Stimulated activated CD4-positive, alpha-beta T cell treated with anti-CD3 and anti-CD28 coated beads, Interleukin-15, amount 100 ng/mL, for 1 hour (primary cell): ENCODE measurements around the gene TFF3.
"Not testable (repeated sequence)": the region's sequence is repeated elsewhere in the genome, so short reads cannot be mapped to it uniquely, and the experiment has no call there.

Experiments
- DNase-seq, 2 donors: peaks; one replicate each; pipeline ENCODE4 v3.0.0-alpha.2; 2020; ENCODE audit warnings: low read depth in 1 of 2, low spot score in 1 of 2

TFF3 gene

DNA sequence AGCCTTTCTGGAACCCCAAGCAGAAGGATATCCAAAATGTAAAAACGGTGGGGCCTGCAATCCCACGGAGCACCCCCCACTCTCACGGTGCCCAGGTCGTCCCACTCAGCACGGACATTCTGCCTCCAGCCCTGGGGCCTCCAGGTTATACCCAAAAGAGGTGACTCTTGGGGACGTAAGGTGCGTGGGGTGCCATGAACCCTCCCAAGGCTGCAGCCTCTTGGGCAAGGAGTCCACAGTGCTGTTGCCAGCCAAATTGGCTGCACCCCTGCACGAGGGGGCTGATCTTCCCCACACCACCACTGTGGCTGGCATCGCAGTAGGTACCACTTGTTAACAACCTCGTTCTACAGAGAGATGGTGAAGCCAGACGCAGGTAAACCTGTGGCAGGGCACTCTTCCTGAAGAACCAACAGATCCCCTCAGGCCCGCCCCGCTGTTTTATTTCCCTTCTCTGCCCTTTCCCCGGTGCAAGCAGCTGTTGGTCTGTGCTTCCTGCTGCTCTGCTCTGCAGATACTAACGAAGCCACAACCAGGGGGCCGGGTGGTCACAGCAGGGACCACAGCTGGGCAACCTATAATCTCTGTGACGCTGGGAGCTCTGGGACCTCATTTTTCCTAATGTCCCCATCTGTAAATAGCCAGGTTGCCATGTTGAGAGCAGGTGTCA, 8.7 kb downstream of the TFF3 start:
- no peak for DNase-seq

DNA sequence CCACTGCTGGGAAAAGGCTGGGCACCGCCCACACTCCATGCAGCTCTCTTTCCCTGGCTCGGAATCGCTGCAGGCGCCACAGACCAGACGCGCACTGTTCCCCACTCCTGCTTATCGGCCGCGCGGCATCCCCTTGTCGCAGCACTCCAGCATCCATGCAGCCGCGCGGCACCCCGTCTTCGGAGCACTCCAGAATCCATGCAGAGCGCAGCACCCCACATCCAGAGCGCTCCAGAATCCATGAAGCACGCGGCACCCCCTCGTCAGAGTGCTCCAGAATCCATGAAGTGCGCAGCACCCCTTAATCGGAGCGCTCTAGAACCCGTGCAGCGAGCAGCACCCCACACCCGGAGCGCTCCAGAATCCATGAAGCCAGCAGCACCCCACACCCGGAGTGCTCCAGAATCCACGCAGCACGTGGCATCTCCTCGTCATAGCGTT, 9.5 kb downstream of the TFF3 start:
- no peak for DNase-seq

DNA sequence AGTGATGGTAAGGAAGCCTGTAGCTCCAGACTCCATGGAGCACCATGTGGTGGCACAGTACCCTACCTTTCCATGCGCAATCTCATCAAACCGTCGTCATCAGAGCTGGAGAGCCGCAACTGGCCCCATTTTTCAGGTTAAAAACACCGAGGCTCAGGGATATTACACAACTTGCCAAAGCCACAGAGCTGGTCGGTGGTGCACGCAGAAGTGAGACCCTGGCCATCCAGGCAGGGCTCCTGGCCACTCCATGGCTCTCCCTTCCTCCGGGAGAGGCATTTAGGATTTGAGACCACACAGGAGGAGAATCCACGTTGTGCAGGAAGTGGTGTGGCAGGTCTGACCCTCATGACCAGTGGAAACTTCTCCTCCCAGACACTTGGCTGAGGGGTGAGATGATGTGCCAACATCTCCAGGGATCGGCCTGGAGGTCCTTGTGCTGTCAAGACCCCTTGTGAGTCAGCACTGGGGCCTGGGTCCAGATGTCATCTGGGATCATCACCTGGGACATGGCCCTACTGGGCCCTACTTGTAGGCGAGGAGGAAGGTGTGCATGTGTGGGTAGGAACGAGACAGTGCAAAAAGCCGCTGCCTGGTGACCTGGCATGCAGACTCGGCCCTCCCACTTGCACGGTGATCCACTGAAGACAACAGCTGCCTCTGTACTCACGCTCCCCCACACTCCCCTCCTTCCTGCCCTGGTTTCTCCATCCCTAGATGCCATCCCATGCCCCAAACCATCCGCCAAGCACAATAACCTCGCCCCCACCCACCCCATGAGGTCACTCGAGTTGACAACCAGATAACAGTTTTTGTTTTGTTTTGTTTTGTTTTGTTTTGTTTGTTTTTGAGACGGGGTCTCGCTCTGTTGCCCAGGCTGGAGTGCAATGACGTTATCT, 10.4 kb downstream of the TFF3 start:
- no peak for DNase-seq

DNA sequence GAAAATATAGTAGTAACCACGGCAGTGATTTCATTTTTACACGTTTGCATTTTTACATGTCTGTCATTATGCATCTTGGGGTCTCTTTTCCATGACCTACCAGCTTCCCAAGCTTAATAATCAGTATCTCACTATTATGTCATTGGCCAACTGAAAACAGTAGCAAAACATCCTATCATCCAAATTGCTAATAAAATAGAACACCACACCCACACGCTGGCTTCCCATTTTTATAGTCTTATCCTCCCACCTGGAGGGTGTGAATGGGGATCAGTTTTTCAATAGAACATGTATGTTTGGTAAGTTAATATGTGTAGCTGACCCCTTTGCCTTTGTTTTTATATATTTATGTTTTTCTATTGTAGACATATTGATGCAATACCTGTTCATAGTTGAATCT, 11.8 kb downstream of the TFF3 start:
- DNase-seq, result no peak

DNA sequence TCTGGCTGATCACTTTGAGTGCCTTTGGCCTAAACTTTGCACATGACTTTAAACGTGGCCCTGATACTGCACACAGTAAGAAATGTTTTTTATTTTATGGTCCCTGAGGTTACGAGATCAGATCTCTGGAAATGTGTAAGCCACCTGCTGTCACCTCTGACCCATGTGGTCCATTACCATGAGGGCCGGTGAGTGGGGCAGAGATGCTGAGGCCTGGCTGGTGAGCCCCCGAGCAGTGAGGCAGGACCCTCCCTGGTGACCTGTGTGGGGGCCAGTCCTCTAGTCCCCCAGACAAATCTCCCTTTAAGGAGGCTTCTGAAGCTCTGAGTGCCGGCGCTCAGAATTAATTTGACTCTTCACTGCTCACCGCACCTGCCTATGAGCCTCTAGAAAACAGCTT, 12.4 kb downstream of the TFF3 start:
- DNase-seq, result no peak

DNA sequence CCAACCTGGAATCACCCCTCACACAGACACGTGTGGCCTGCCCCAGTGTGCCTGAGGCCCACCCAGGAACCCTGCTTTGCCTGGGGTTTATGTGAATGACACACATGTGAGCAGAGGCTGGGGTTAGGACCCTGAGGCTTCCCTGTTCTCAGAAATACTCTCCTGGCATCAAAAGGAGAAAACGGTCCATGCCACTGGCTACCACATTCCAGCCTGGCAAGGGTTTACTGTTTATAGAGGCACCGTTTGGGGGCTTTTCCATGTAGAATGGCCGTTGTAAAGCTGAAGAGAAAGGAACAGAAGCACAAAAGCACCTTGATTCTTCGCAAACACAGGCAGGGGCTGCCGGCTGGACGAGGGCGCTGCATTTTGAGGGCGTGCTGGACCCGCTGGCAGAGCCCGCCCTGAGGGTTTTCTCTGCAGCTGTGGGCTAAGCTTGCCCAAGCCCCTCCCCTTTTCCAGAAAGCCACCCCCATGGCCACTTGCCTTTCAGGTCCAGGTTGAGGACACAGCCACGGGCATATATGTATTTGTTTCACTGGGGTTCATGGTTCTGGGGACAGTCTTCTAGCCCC, 13.0 kb downstream of the TFF3 start:
- DNase-seq, result no peak

DNA sequence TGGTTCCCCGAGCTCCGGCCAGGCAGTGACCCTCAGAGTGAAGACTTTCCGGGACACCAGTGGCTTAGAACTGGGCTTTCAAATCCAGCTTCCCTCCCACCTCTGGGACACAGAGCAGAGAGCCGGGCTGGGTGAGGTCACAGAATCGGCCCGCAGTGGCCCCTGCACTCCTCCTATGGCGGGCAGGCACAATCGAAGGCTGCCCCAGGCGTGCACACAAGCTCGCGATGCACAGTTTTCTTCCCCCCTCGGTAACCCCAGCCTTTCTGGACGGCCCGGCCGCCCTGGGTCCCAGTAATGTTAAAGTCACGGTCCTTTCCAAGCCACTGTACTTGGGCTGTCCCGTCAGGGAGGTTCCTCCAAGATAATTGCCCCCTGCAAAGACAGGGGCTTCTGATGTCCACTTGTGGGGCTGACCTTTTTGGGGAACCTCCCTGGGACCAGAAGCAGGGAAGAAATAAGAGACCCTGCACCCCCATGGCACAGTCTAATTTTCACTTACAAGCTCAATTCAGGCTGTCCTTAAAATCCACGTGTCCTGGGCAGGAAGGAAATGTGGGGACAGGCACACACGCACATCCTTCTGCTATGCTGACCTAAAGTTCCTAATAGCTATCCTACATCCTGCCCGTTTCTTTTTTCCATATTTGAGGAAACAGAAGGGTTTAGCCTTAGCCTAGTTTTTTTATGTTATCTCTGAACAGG, 13.7 kb downstream of the TFF3 start:
- DNase-seq, result no peak

DNA sequence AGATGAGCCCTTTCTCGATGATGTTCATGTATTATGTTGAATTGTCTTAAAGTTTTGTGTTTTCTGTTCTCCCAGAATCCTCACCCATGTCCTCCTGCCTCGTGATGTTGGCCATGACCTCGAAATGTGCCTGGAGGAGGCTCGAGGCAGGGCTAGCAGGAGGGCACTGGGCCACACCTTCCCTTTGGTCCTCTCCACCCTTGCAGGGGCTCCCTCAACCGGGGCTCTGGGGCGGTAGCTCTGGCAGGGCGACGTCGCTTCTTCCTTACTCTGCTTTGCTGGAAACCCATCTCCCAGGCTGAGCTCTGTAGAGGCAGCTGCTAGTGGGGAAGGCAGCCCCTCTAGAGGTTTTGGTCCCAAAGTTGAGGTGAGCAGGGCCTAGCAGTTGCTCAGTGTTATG, 14.3 kb downstream of the TFF3 start:
- no peak for DNase-seq

DNA sequence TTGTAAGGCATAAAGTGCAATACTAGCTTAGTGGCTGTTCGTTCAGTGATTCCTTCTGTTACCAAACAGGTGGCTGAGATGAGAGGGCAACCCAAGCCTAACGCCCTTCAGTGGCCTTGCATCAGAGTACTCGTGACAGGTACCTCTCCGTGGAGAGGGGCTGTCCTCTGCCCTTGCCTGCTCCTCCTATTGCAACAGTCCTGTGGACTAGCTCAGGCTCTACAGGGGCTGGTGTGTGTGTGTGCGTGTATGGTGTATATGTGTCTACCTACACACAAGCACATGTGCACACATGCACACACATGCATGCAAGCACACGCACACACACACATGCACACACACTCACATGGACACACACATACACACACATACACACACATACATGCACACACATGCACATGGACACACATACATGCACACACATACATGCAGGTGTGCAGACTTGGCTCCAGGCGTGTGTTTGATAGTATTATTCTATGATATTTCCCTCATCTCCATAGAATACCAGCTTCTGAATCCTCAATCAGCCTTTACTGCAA, 15.1 kb downstream of the TFF3 start:
- no peak for DNase-seq

DNA sequence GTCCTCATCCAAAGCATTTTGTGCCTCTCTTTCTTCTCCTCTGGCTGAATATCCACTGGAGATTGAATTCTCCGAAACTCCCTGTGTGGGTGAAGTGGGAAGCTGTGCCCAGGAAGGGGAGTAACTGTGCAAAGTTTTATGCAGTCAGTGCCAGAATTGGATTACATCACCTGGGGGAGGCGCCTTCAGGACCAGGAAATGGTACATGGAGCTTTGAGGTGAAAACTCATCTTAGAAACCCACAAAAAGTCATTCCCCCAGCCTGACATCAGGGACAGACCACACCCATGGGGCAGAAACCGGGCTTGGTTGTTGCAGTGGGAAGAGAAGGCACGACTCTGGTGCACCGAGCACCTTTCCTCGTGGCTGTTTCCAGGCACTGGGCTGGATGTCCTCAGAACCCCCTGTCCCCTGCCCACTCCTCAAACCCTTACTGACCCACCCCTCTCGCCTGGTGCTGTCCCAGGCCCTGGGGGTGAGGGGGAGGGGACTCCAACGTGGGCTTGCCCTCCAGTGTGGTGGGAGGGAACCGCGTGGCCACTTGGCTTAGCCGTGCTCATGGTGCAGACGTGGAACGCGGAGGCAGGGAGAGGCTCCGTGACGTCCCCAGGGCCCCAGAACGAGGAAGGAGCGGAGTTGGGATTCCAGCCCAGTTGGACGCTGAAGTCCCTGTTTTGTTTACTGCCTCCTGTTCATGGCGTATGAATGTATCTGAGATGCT, 15.7 kb downstream of the TFF3 start:
- DNase-seq, result no peak

DNA sequence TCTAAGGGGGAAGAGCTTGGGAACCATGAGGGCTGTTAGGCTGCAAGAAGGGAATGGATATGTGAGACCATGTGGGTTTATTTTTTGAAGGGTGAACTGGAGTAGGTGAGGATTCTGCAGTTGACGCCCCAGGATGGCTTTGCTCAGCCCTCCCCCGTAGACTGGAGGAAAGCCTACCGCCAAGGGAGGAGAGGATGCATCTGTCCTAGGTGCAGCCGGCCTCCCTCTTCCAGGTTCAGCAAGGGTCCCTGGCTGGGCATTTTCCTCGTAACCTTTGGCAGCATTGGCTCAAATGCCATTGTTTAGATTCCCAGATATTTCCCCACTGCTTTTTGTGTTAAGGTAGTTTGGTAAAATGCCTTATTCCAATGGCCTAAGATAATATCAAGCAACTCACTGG, 16.6 kb downstream of the TFF3 start:
- no peak for DNase-seq

DNA sequence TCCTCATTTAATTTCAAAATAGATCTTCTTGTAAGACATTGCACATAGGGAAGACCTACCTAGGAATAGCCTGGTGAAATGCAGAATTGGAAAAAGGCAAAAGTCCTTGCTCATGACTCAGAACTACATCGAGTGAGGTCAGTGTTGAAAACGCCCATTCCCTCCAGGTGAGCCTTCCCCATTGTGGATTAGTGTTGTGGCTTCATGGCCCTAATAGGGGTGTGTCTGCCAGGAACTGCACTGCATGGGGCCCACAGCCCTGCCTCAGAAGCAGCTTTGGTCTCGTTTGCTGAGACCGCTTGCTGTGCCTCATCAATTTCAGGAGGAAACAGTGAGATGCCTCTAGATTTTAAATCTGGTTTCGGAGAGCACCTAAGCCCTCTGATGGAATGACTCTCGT, 17.0 kb downstream of the TFF3 start:
- DNase-seq, result no peak

DNA sequence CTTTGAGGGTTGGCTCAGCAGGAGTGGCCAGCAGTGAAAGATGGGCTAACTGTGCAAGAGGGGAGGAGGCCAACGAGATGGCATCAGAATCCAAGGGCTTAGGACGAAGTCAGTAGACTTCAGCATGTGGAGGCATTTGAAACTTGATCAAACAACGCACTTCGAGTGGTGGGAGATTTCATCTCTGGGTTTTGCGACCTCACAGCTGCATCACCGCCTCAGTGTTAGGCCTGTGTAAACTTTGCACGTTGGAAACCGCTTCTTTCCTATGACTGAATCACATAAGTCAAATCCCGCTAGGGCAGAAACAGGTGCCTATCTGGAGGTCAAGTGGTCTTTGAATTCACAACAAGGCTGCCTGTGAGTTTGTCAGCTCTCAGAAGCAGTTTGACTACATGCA, 17.8 kb downstream of the TFF3 start:
- no peak for DNase-seq

DNA sequence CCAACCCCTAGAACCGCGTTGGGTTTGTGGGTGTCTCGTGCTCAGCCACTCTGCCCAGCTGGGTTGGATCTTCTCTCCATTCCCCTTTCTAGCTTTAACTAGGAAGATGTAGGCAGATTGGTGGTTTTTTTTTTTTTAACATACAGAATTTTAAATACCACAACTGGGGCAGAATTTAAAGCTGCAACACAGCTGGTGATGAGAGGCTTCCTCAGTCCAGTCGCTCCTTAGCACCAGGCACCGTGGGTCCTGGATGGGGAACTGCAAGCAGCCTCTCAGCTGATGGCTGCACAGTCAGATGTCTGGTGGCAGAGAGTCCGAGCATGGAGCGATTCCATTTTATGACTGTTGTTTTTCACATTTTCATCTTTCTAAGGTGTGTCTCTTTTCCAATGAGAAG, 18.7 kb downstream of the TFF3 start:
- no peak for DNase-seq

DNA sequence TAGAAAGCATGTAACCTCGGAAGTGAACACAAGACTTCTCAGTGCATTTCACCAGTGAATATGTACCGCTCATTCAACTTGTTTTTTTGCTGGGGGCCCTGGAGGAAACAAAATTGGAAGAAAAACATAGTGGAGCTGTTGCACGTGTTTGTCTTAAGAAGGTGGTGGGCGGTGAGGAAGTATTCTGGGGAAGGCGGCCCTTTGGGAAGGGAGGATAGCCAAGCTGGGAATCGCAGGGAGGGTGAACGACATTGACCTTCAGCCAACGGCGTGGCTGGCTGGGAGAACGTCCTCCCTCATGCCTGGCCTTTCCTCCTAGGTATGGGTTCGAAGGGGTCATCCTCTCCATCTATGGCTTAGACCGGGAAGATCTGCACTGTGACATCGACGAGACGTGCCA, 19.4 kb downstream of the TFF3 start:
- no peak for DNase-seq

DNA sequence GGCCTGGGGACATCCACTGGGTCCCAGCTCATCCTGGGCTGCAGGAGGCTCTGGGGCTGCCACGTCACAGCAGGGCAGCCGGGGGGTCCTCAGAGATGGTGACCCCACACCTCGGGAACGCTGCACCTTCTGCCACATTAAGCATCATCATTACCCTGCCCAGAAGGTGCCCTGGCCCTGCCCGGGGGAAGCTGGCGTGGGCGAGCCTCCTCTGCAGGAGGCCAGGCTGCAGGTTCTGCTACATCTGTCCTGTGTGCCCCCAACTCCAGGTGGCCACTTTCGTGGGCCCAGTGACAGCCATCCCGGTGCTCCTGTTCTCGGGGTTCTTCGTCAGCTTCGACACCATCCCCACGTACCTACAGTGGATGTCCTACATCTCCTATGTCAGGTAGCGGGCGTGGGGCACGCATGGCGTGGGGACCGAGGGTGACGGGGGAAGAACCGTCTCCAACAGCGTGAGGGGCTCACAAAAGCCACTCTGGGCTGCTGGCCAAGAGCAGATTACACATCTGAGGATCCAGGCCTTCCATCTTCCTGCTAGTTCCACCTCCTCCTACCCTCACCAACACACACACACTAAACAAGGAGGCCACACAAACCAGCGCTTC, 20.8 kb downstream of the TFF3 start:
- no peak for DNase-seq

DNA sequence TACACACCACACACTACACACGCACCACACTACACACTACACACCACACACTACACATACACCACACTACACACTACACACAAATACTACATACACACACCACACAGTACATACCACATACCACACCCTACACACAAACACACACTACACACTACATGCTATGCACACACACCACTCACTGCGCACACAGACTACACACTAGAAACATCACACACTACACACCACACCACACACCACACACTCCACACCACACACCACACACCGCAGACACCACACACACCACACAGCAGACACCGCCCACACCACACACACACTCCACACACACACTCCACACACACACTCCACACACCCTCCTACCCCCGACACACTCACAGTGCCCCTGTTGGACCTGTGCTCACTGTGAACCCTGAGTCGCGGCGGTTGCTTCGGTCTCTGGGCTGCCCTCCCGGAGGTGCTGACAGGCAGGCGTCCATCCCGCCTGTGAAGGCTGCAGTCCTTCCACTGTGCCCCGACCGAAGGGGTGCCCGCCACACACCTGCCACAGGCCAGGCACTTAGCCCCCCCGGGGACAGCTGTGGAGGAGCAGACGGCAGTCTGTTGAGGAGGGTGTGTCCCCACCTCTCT, 21.4 kb downstream of the TFF3 start:
- DNase-seq, result no peak

DNA sequence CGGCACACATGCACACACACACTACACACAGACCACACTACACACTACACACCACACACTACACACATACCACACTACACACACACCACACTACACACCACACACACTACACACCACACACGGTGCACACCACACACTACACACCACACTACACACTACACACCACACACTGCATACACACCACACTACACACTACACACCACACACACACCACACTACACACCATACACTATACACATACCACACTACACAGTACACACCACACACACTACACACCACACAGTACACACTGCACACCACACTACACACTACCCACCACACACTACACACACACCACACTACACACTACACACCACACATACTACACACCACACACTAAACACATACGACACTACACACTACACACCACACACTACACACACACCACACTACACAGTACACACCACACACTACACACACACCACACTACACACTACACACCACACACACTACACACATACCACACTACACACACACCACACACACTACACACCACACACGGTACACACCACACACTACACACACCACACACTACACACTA, 22.6 kb downstream of the TFF3 start:
- DNase-seq, result not testable (repeated sequence)

DNA sequence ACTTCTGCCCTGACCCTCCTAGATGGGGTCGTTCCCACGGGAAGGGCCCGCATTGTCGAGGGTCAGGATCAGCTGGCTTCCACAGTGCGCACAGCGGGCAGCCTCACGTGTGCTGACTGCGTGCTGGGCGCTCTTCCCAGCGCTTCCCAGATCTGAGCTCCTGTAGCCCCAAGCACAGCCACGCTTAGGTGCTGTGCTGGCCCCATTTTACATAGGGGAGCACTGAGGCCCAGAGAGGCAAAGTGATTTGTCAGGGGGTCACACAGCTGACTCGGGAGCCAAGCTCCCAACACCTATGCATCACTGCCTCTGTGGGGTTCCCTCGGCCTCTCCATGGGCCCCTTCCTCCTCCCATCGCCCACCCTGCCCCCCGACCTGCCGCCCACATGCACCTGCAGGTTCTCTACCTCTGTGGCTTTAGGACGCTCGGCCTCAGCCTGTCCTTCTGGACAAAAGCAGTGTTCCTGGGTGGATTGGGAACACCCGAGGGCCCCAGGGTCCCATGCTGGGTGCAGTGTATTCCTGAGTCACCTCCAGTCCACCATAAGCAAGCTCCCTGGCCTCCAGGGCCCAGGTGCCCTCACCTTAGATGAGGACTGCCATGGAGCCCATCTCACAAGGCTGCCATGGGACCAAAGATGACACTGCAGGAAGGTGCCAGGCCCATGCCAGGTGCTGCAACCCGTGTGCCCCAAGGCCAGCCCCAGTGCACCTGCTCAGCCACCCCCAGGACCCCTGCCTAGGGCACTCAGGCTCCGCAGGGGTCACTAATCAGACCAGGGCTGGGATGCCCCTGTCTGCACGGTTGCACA, 23.3 kb downstream of the TFF3 start:
- DNase-seq, result no peak
